ENCODE measurements around the gene PLPPR3. TPM values are rescaled to one million over a fixed set of nuclear protein-coding genes. Genes with fewer than 3 reads are reported as not detected.

Gene PLPPR3
- total and polyA plus RNA-seq, 2 donors from 2014 or later, result not detected

GRCh38 chr19:848386-848921, 26.7 kb upstream of the PLPPR3 start:
- DNase-seq (peak in 1 of 5 donors; percentile 57), FAIRE-seq (no peak)
- Histone ChIP-seq H3K27ac (ENCODE audit: low read depth in 2 of 2, low read length in 2 of 2) (no peak overlapping the region), H3K4me1 (ENCODE audit: control insufficient read depth in 2 of 3, insufficient read depth in 2 of 3, low read depth in 1 of 3, low read length in 3 of 3) (peaks cover 0 to 9% (median 0%) of the 10 kb centered on the region in 3 donors), H3K9me3 (ENCODE audit: control insufficient read depth in 2 of 3, insufficient read depth in 1 of 3, low read length in 3 of 3) (no peaks in the 10 kb centered on the region), H3K27me3 (ENCODE audit: control insufficient read depth, insufficient read depth, low read length) (peaks cover 2% of the 10 kb centered on the region), H3K36me3 (ENCODE audit: control insufficient read depth in 2 of 3, insufficient read depth in 3 of 3, low read length in 3 of 3) (no peaks in the 10 kb centered on the region), H3K9ac (ENCODE audit: low read length in 3 of 3) (no peak overlapping the region), H3K4me3 (ENCODE audit: low read length in 3 of 3) (no peak overlapping the region)
- intact Hi-C loops (cut with DNase I), result no loop called here
- no peak for TF ChIP-seq CTCF (IDR thresholded peaks at IDR 0.05; ENCODE audit: borderline replicate concordance, extremely low read depth, insufficient read depth)

GRCh38 chr19:845707-846521, 24.2 kb upstream of the PLPPR3 start:
- Histone ChIP-seq H3K9ac (ENCODE audit: low read length in 3 of 3) (no peak overlapping the region), H3K36me3 (ENCODE audit: control insufficient read depth in 2 of 3, insufficient read depth in 3 of 3, low read length in 3 of 3) (no peaks in the 10 kb centered on the region), H3K27me3 (ENCODE audit: control insufficient read depth, insufficient read depth, low read length) (peaks cover 2% of the 10 kb centered on the region), H3K4me1 (ENCODE audit: control insufficient read depth in 2 of 3, insufficient read depth in 2 of 3, low read depth in 1 of 3, low read length in 3 of 3) (peaks cover 0 to 11% (median 0%) of the 10 kb centered on the region in 3 donors), H3K4me3 (ENCODE audit: low read length in 3 of 3) (no peak overlapping the region), H3K27ac (ENCODE audit: low read depth in 2 of 2, low read length in 2 of 2) (no peak overlapping the region), H3K9me3 (ENCODE audit: control insufficient read depth in 2 of 3, insufficient read depth in 1 of 3, low read length in 3 of 3) (no peaks in the 10 kb centered on the region)
- DNase-seq, result peak in 1 of 5 donors; percentile 53
- intact Hi-C loops (cut with DNase I), result no loop called here
- TF ChIP-seq CTCF (IDR thresholded peaks at IDR 0.05; ENCODE audit: borderline replicate concordance, extremely low read depth, insufficient read depth), result no peak
- FAIRE-seq, result no peak

GRCh38 chr19:844546-844971, 22.8 kb upstream of the PLPPR3 start:
- Histone ChIP-seq H3K9ac (ENCODE audit: low read length in 3 of 3) (no peak overlapping the region), H3K27ac (ENCODE audit: low read depth in 2 of 2, low read length in 2 of 2) (no peak overlapping the region), H3K27me3 (ENCODE audit: control insufficient read depth, insufficient read depth, low read length) (peaks cover 2% of the 10 kb centered on the region), H3K4me3 (ENCODE audit: low read length in 3 of 3) (no peak overlapping the region), H3K4me1 (ENCODE audit: control insufficient read depth in 2 of 3, insufficient read depth in 2 of 3, low read depth in 1 of 3, low read length in 3 of 3) (peaks cover 0 to 5% (median 0%) of the 10 kb centered on the region in 3 donors), H3K36me3 (ENCODE audit: control insufficient read depth in 2 of 3, insufficient read depth in 3 of 3, low read length in 3 of 3) (no peaks in the 10 kb centered on the region), H3K9me3 (ENCODE audit: control insufficient read depth in 2 of 3, insufficient read depth in 1 of 3, low read length in 3 of 3) (no peaks in the 10 kb centered on the region)
- DNase-seq, result no peak
- intact Hi-C loops (cut with DNase I), result no loop called here
- FAIRE-seq, result no peak
- no peak for TF ChIP-seq CTCF (IDR thresholded peaks at IDR 0.05; ENCODE audit: borderline replicate concordance, extremely low read depth, insufficient read depth)

Measured in kidney (tissue), 14 donors.